Mucosa of rectum (tissue), 2 donors: ENCODE data around the gene USH2A.

ENCODE experiments used
- H3K27ac ChIP-seq, 2 donors: one replicate each; pipeline ENCODE4 v1.7.0; 2013; ENCODE audit warnings: inconsistent platforms in 2 of 2, low read depth in 2 of 2, low read length in 2 of 2
- H3K27me3 ChIP-seq, 2 donors: one replicate each; pipeline ENCODE4 v1.7.0; 2013; ENCODE audit warnings: low read length in 2 of 2; ENCODE audit not compliant: control insufficient read depth in 2 of 2, insufficient read depth in 2 of 2
- H3K36me3 ChIP-seq, 2 donors: one replicate each; pipeline ENCODE4 v1.7.0; 2013; ENCODE audit warnings: low read length in 2 of 2; ENCODE audit not compliant: control insufficient read depth in 2 of 2, insufficient read depth in 2 of 2
- H3K4me1 ChIP-seq, 2 donors: one replicate each; pipeline ENCODE4 v1.7.0; 2013; ENCODE audit warnings: low read length in 2 of 2, mild to moderate bottlenecking in 1 of 2; ENCODE audit not compliant: control insufficient read depth in 2 of 2, insufficient read depth in 2 of 2
- H3K4me3 ChIP-seq, 2 donors: one replicate each; pipeline ENCODE4 v1.7.0; 2013; ENCODE audit warnings: low read length in 2 of 2
- H3K9ac ChIP-seq, 2 donors: one replicate each; pipeline ENCODE4 v1.7.0; 2013; ENCODE audit warnings: low read length in 2 of 2, low read depth in 1 of 2, mild to moderate bottlenecking in 1 of 2
- H3K9me3 ChIP-seq, 2 donors: one replicate each; pipeline ENCODE4 v1.7.0; 2013; ENCODE audit warnings: low read length in 2 of 2; ENCODE audit not compliant: control insufficient read depth in 2 of 2
- donor health status: healthy.
- donor health status: Normal muscosa, but diverticular disease.

Gene USH2A

DNA sequence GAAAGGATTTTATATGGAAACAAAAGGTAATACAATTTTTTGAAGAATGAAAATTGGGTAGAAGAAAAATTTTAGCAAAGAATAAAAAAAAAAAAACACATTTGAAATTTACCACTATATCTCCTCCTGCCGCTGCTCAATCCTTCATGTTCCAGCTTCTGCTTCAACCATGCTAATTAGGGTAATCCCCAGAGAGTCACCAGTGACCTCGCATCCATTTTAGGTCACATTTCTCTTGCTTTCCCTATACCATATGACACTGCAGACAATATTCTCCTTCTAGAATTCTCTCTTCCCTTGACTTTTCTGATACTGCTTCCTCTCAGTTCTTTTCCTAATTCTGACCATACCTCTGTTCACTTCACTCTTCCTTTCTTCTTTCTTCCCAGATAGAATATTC is 237.1 kb downstream of the USH2A start:
- no peaks in the 10 kb centered on the region for H3K9me3 ChIP-seq
- H3K36me3 ChIP-seq: no peaks in the 10 kb centered on the region
- no peaks in the 10 kb centered on the region for H3K27me3 ChIP-seq
- H3K27ac ChIP-seq: no peak overlapping the region
- H3K4me3 ChIP-seq: no peak overlapping the region
- H3K4me1 ChIP-seq: no peaks in the 10 kb centered on the region
- H3K9ac ChIP-seq: no peak overlapping the region

DNA sequence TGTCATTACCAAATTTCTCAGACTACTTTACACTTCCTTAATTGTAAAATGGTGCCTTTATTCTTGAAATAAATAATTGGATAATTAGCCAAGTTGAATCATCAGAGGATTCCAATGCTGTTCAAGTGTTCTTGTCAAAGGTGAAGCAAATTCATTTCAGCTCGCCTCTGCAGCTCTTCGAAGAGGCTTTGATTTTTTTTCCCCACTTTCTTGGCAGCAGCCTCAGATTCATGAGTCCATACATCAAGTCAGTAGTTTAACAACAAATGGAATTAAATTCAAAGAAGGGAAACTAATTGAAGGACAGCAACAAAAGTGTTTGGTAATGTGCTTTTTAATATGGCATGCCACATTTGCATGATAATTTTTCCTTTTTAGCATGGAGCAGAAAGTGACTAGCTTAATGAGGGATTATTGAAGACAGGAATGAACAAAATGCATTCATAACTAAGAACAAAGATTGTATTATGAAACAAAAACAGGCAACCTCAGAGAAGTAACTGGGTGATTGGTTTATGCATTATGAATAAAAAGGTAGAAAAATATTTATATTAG is 239.0 kb downstream of the USH2A start:
- no peaks in the 10 kb centered on the region for H3K36me3 ChIP-seq
- no peak overlapping the region for H3K9ac ChIP-seq

DNA sequence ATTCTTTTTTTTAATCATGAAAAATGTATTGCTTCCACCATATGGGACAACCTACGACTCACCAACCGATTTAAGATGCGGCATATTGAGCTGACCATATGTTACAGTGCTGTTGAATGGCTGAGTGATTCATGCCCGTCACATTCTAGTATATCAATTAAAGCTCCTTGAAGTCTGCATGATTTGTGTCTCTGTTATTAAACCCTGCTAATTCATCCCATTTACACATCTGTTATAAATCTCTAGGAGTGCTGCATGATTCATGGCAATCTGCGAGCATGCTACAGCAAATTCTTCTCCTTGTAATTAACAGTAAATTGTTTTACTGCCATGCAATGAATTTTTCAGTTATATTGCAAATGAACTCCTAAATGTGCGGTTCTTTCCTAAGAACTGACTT is 239.8 kb downstream of the USH2A start:
- H3K27me3 ChIP-seq: no peaks in the 10 kb centered on the region
- H3K4me1 ChIP-seq: no peaks in the 10 kb centered on the region
- no peaks in the 10 kb centered on the region for H3K36me3 ChIP-seq
- no peak overlapping the region for H3K4me3 ChIP-seq
- no peaks in the 10 kb centered on the region for H3K9me3 ChIP-seq
- no peak overlapping the region for H3K27ac ChIP-seq
- H3K9ac ChIP-seq: no peak overlapping the region

More for the DNA sequence above, 239.0 kb downstream of the USH2A start:
- no peaks in the 10 kb centered on the region for H3K9me3 ChIP-seq
- no peak overlapping the region for H3K27ac ChIP-seq
- no peaks in the 10 kb centered on the region for H3K27me3 ChIP-seq
- H3K4me3 ChIP-seq: no peak overlapping the region
- H3K4me1 ChIP-seq: no peaks in the 10 kb centered on the region

DNA sequence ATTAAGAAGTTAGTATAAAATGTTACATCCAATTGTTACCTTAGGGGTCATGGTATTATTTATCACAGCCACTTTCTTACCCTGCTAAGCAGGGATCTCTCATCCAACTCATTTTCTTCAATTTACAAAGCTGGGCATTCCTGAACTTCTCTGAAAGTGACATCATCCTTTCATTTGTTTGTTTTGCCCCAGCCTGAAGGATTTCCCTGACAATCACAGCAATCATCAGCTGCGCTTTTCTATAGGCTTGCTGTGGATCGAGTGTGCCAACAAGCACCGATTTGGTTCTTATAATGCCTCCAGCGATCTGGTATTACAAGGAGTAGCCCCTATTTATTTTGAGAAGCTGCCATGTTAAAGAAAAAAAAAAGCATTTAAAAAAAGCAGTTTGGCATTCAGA is 240.2 kb downstream of the USH2A start:
- Histone ChIP-seq H3K27ac (no peak overlapping the region), H3K4me3 (no peak overlapping the region), H3K9me3 (no peaks in the 10 kb centered on the region), H3K9ac (no peak overlapping the region), H3K36me3 (no peaks in the 10 kb centered on the region), H3K27me3 (no peaks in the 10 kb centered on the region), H3K4me1 (no peaks in the 10 kb centered on the region)

DNA sequence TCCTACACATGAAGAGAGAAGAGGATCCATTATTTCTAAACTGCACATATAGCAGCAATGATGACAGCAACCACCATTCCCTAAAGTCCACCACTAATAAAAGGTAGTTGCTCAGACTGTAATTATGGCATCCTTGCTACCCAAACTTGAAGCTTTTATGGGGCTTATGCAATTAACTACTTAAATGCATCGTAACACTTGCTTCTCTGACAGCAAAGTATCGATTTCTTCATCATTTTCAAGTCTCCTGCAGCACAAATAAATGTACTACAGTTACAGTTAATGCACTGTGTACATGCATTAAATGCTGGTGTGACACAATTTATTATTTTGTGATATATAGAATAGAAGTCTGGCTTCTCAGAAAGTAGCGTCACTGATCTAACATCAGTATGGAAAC is 241.7 kb downstream of the USH2A start:
- Histone ChIP-seq H3K27me3 (no peaks in the 10 kb centered on the region), H3K9ac (no peak overlapping the region), H3K4me3 (no peak overlapping the region), H3K4me1 (no peaks in the 10 kb centered on the region), H3K36me3 (no peaks in the 10 kb centered on the region), H3K9me3 (no peaks in the 10 kb centered on the region), H3K27ac (no peak overlapping the region)

DNA sequence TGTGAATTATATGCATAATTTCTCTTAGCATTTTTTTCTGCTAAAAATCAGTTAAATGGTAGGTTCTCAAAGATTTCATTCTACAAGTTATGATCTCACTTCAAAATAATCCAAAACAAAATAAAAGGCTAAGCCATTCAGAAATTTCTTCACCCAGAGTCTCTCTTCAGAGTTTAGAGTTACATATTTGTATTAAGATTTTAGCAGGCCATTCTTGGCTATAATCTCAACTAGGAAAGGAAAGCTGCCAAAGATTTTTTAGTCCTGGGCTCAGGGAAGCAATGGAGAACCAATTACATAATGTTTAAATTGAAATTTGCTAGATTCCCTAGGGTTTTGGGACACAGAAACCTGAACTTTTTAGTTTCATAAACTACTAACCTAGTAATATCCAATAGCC is 245.0 kb downstream of the USH2A start:
- no peaks in the 10 kb centered on the region for H3K4me1 ChIP-seq
- no peaks in the 10 kb centered on the region for H3K9me3 ChIP-seq
- no peak overlapping the region for H3K27ac ChIP-seq
- H3K4me3 ChIP-seq: no peak overlapping the region
- no peaks in the 10 kb centered on the region for H3K27me3 ChIP-seq
- no peak overlapping the region for H3K9ac ChIP-seq
- H3K36me3 ChIP-seq: no peaks in the 10 kb centered on the region

DNA sequence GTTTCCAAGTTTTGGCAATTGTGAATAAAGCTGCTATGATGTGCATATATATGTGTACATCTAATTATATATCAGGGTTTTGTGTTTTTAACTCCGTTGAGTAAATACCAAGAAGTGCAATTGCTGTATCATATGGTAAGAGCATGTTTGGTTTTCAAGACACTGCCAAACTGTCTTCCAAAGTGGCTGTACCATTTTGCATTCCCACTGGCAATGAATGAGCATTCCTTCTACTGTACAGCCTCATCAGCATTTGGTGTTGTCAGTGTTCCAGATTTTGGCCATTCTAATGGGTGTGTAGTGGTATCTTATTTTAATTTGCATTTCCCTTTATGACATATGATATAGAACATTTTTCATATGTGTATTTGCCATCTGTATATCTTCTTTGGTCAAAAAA is 246.3 kb downstream of the USH2A start:
- Histone ChIP-seq H3K27ac (no peak overlapping the region), H3K9me3 (no peaks in the 10 kb centered on the region), H3K4me3 (no peak overlapping the region), H3K27me3 (no peaks in the 10 kb centered on the region), H3K9ac (no peak overlapping the region), H3K4me1 (no peaks in the 10 kb centered on the region), H3K36me3 (no peaks in the 10 kb centered on the region)

DNA sequence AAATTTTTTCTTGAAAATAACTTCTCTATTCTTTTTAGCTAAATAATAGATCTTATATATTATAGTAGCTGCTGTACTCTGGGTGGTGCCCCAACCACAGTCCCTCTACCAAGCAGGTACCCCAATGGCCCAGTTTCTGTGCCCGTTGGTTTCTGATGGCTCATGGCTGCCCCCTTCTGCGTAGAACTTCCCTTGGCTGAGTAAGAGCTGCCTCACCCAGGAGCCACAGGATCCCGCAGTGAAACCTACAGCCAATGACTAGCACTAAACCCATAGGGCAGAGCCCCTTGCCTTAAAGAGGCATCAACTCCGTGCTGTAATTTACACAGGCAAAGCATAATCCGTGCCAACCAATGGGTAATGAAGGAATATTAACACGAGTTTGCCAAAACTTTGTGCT is 247.5 kb downstream of the USH2A start:
- no peak overlapping the region for H3K4me3 ChIP-seq
- no peaks in the 10 kb centered on the region for H3K9me3 ChIP-seq
- no peaks in the 10 kb centered on the region for H3K4me1 ChIP-seq
- H3K27me3 ChIP-seq: no peaks in the 10 kb centered on the region
- H3K36me3 ChIP-seq: no peaks in the 10 kb centered on the region
- no peak overlapping the region for H3K9ac ChIP-seq
- H3K27ac ChIP-seq: no peak overlapping the region

DNA sequence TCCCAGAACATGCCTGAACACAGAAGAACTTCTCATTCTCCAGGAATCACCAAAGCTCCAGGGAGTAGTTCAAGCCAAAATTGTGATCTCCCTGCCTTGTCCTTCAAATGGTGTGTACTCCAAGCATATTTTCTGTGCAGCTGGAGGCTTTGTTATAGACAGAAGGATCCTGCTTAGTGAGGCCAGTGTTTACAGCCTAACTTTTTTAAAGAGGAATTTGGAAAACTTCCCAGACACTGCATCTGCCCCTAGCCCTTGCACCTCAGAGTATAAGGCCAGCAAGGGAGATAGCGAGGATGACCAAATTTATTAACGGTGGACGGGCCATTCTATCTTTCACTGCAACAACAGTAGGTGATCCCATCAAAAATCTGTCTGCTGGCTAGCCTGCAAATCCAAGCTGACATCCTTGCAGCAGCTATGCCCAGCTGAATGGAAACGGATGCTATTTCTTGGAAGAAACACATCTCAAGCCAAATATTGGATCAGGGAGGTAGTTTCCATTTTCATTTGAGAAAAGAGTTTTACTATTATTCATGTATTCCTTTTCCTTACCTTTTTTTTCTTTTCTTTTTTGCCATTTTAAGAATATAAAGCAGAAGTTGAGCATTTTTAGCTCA is 249.8 kb downstream of the USH2A start:
- H3K36me3 ChIP-seq: no peaks in the 10 kb centered on the region
- H3K4me3 ChIP-seq: no peak overlapping the region
- no peaks in the 10 kb centered on the region for H3K4me1 ChIP-seq
- no peak overlapping the region for H3K27ac ChIP-seq
- no peaks in the 10 kb centered on the region for H3K9me3 ChIP-seq
- H3K9ac ChIP-seq: no peak overlapping the region
- no peaks in the 10 kb centered on the region for H3K27me3 ChIP-seq

DNA sequence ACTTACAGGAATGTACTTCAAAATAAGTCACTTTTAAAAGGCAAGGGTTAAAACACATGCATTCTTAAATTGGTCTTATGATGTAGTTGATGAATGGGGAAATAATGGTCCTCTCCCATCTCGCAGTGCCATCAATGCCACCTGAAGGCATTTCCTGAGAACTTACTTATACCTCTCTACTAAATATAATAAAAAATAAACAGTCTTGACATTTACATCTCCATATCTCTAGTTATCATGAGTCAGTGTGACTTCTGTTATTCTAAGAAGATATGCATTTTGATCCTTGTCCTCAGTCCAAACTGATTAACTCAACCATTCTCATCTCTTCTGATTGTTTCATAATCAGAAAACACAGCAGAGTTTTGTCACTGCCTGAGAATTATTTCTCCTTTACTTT is 253.9 kb downstream of the USH2A start:
- Histone ChIP-seq H3K4me1 (no peaks in the 10 kb centered on the region), H3K4me3 (no peak overlapping the region), H3K36me3 (no peaks in the 10 kb centered on the region), H3K27me3 (no peaks in the 10 kb centered on the region), H3K27ac (no peak overlapping the region), H3K9me3 (no peaks in the 10 kb centered on the region), H3K9ac (no peak overlapping the region)

DNA sequence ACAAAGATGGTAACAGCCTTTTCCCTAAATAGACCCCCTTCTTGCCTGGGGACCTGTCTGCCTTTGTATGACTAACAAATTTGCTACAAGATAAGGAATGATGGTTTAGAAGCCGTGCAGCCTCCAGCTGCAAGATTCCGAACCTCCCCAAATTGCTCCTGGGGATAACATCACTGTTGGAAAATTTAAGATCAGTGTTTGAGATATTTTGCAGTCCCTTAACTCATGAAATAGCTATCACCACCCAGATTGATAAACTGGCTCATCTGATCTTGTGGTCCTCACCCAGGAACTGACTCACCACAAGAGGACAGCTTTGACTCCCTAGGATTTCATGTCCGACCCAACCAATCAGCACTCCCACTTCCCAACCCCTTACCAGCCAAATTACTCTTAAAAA is 254.7 kb downstream of the USH2A start:
- Histone ChIP-seq H3K9ac (no peak overlapping the region), H3K9me3 (no peaks in the 10 kb centered on the region), H3K27me3 (no peaks in the 10 kb centered on the region), H3K4me1 (no peaks in the 10 kb centered on the region), H3K27ac (no peak overlapping the region), H3K36me3 (no peaks in the 10 kb centered on the region), H3K4me3 (no peak overlapping the region)
